DOHH2 (cell line): Measurements from ENCODE around the gene LSM11.

Source experiments
- CTCF ChIP-seq: fragments of 200-600 bp; sonication (generic); IDR thresholded peaks from one replicate; pipeline ENCODE4 v1.5.1; 2014; ENCODE audit warnings: antibody characterized with exemption, mild to moderate bottlenecking, low read depth, low read length; ENCODE audit not compliant: poor library complexity, severe bottlenecking
- EZH2phosphoT487 ChIP-seq: fragments of 200-600 bp; sonication (generic); IDR thresholded peaks from 2 replicates; pipeline ENCODE4 v1.6.1; 2017; ENCODE audit warnings: borderline replicate concordance, mild to moderate bottlenecking, antibody characterized with exemption, low read length, moderate library complexity, mixed read lengths

- TF ChIP-seq CTCF (no peak), EZH2phosphoT487 (no peak)
Observed at GRCh38 chr5:157766902-157767301, 23.4 kb downstream of the LSM11 start.
